Hepatocyte (in vitro differentiated cells): ENCODE measurements around the gene INPP4B. TPM values are rescaled to one million over a fixed set of nuclear protein-coding genes. Genes with fewer than 3 reads are reported as not detected.

Experiments
- DNase-seq: peaks from one replicate; pipeline ENCODE4 v3.0.0-alpha.2; 2016; ENCODE audit warnings: low spot score
- H2AFZ ChIP-seq: fragments of 200-600 bp; sonication (generic); 2 replicates; pipeline ENCODE4 v1.6.0; 2016; ENCODE audit warnings: antibody characterized with exemption, mild to moderate bottlenecking
- H3K27ac ChIP-seq: fragments of 200-600 bp; sonication (generic); 2 replicates; pipeline ENCODE4 v1.5.1; 2016; ENCODE audit warnings: mild to moderate bottlenecking
- H3K27me3 ChIP-seq: fragments of 200-600 bp; sonication (generic); 2 replicates; pipeline ENCODE4 v1.6.1; 2016
- H3K36me3 ChIP-seq: fragments of 200-600 bp; sonication (generic); replicated peaks from 2 replicates; pipeline ENCODE4 v1.5.1; 2016; ENCODE audit warnings: low read depth; ENCODE audit not compliant: insufficient read depth
- H3K4me1 ChIP-seq: fragments of 200-600 bp; sonication (generic); 2 replicates; pipeline ENCODE4 v1.5.1; 2016; ENCODE audit warnings: mild to moderate bottlenecking, moderate library complexity; ENCODE audit not compliant: insufficient read depth
- H3K4me2 ChIP-seq: fragments of 200-600 bp; sonication (generic); 2 replicates; pipeline ENCODE4 v1.6.0; 2016
- H3K4me3 ChIP-seq: fragments of 200-600 bp; sonication (generic); 2 replicates; pipeline ENCODE4 v1.5.1; 2016; ENCODE audit warnings: mild to moderate bottlenecking
- H3K79me2 ChIP-seq: fragments of 200-600 bp; sonication (generic); 2 replicates; pipeline ENCODE4 v1.6.0; 2017; ENCODE audit warnings: mild to moderate bottlenecking
- H3K9me2 ChIP-seq: fragments of 200-600 bp; sonication (generic); replicated peaks from 2 replicates; pipeline ENCODE4 v1.6.0; 2017; ENCODE audit warnings: mild to moderate bottlenecking; ENCODE audit not compliant: insufficient read depth
- H3K9me3 ChIP-seq: fragments of 200-600 bp; sonication (generic); 2 replicates; pipeline ENCODE4 v1.5.1; 2016; ENCODE audit warnings: low read depth, mild to moderate bottlenecking
- H4K20me1 ChIP-seq: fragments of 200-600 bp; sonication (generic); 2 replicates; pipeline ENCODE4 v1.6.0; 2016; ENCODE audit warnings: mild to moderate bottlenecking; ENCODE audit not compliant: insufficient read depth, poor library complexity, severe bottlenecking
- EZH2 ChIP-seq: fragments of 200-600 bp; sonication (generic); IDR thresholded peaks from 2 replicates; pipeline ENCODE4 v1.6.1; 2016; ENCODE audit warnings: antibody characterized with exemption, mild to moderate bottlenecking, borderline replicate concordance
- EZH2phosphoT487 ChIP-seq: fragments of 200-600 bp; sonication (generic); IDR thresholded peaks from one replicate; pipeline ENCODE4 v1.6.1; 2018; ENCODE audit warnings: antibody characterized with exemption, mild to moderate bottlenecking, low read depth, moderate library complexity; ENCODE audit not compliant: unreplicated experiment, severe bottlenecking
- WGBS: methylation state at CpG from one replicate; pipeline ENCODE4 v1.1.6; 2016; ENCODE audit warnings: low lambda C conversion rate; ENCODE audit errors: missing lambda C conversion rate; 5-methylcytosine and 5-hydroxymethylcytosine counted together
- polyA plus RNA-seq: library from polyadenylated mRNA; unstranded; fragments of >200 nt; fragmentation: Nextera tagmentation; extraction: Ambion mirVana; gene quantifications from 2 replicates; pipeline ENCODE4 v1.2.1, GENCODE V29; 2016
- total RNA-seq: library from RNA; depleted of rRNA; stranded (reverse); fragments of >200 nt; gene quantifications from 2 replicates; pipeline ENCODE4 v1.2.3, GENCODE V29; 2014
- TF ChIP-seq, protein P1 (sequence below): fragments of 200-600 bp; sonication (generic); IDR thresholded peaks from 2 replicates; pipeline ENCODE4 v1.5.1; 2016; ENCODE audit warnings: antibody characterized with exemption, mild to moderate bottlenecking; ENCODE audit not compliant: poor library complexity

The INPP4B gene
- total and polyA plus RNA-seq, 2 experiments from 2014 or later = 4.2 to 7.1 TPM

DNA sequence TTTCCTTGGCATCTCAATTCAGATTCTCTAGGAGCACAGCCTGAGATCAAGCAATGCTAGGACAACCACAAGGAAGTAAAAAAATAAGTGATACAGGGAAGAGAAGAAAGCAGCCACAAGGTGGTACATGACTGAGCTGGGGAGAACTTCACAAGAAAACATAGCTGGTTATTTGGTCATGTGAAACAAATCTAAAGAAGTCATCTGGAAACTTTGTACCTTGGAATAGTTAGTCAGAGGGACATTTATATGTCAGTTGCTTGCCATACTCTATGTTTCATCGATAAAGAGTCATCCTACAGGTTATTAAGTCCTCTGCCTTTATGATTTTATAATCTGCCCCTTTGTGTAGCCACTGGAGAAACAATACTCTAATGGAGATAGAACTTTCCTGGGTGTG lies 634.7 kb downstream of the INPP4B start:
- H3K27me3 ChIP-seq = no peaks in the 10 kb centered on the region
- no peak overlapping the region for H2AFZ ChIP-seq
- H3K9me3 ChIP-seq = no peaks in the 10 kb centered on the region
- WGBS = 97% methylated on average over 1 of the region's 1 CpG
- H3K9me2 ChIP-seq = no peaks in the 10 kb centered on the region
- H3K79me2 ChIP-seq = no peaks in the 10 kb centered on the region
- H4K20me1 ChIP-seq = no peaks in the 10 kb centered on the region
- H3K36me3 ChIP-seq = no peaks in the 10 kb centered on the region
- no peak for DNase-seq
- no peak overlapping the region for H3K4me3 ChIP-seq
- H3K27ac ChIP-seq = no peak overlapping the region
- TF ChIP-seq EZH2phosphoT487 = no peak
- no peak for TF ChIP-seq EZH2
- TF ChIP-seq, protein P1, sequence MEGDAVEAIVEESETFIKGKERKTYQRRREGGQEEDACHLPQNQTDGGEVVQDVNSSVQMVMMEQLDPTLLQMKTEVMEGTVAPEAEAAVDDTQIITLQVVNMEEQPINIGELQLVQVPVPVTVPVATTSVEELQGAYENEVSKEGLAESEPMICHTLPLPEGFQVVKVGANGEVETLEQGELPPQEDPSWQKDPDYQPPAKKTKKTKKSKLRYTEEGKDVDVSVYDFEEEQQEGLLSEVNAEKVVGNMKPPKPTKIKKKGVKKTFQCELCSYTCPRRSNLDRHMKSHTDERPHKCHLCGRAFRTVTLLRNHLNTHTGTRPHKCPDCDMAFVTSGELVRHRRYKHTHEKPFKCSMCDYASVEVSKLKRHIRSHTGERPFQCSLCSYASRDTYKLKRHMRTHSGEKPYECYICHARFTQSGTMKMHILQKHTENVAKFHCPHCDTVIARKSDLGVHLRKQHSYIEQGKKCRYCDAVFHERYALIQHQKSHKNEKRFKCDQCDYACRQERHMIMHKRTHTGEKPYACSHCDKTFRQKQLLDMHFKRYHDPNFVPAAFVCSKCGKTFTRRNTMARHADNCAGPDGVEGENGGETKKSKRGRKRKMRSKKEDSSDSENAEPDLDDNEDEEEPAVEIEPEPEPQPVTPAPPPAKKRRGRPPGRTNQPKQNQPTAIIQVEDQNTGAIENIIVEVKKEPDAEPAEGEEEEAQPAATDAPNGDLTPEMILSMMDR = no peak
- H3K4me2 ChIP-seq = no peak overlapping the region
- H3K4me1 ChIP-seq = no peaks in the 10 kb centered on the region

DNA sequence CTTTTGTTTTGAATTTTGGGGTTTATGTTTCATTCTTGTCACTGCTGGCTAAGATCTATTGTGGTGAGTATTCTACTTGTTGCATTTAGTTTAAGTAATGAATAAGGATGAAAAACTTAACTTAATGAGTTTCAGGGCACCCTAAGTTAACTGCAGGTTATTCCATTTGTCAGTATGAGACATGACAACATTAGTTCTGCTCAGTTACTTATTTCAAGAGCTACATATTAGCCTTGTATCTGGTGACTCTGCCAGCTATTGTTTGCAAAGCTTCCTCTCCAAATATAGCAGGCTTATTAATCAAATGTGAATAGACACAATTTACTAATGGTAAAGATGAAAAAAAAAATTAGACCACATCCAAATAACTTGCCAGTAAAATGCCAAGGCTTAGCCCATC lies 642.6 kb downstream of the INPP4B start:
- DNase-seq = no peak
- Histone ChIP-seq H2AFZ (no peak overlapping the region), H3K36me3 (no peaks in the 10 kb centered on the region), H3K4me3 (no peak overlapping the region), H3K27me3 (no peaks in the 10 kb centered on the region), H3K79me2 (no peaks in the 10 kb centered on the region), H3K9me3 (no peaks in the 10 kb centered on the region), H3K4me1 (no peaks in the 10 kb centered on the region), H4K20me1 (no peaks in the 10 kb centered on the region), H3K4me2 (no peak overlapping the region), H3K9me2 (no peaks in the 10 kb centered on the region), H3K27ac (no peak overlapping the region)
- TF ChIP-seq EZH2 (no peak), EZH2phosphoT487 (no peak)
- TF ChIP-seq, protein P1 = no peak

DNA sequence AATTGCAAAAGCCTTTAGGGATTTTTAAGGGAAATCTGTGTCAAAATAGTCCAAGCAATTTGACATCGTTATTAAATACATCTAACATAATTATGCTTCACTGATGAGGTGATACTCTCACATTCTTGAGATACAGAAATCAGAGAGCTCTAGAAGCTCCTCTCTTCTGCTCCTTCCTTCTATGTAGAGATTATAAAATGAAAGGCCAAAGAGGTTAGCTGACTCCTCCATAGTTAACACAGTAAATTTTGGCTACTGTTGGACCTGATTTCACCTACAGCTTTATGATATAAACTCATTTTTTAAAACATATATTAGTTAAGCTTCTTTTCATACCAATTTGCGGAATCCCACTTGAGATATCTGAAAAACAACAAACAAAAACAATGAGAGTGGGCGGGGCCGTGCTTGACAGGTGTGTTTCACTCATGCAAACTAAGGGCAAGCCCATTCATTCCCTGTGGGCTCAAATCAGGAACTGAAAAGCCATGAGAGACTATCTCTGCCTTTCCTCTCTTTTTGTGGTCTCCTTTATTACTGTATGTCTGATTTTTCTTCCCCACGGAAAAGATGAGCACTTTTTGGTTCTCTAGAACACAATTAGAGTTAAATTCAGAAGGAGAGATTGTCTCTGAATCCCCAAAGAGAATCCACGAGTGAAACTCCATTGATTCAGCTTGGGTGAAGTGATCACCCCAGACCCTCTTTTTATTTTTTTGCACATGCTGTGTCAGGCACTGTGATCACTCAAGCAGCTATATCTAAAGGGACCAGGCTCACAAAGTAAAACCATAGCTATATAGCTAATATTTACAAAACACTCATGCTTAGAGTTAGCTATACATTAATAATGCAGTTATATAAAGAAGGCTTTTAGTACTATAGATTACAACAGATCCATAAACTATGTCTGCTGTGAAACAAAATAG lies 643.4 kb downstream of the INPP4B start:
- H3K4me3 ChIP-seq = no peak overlapping the region
- no peaks in the 10 kb centered on the region for H4K20me1 ChIP-seq
- no peaks in the 10 kb centered on the region for H3K36me3 ChIP-seq
- no peaks in the 10 kb centered on the region for H3K9me3 ChIP-seq
- TF ChIP-seq EZH2 = no peak
- TF ChIP-seq, protein P1 = no peak
- no peak for TF ChIP-seq EZH2phosphoT487
- no peaks in the 10 kb centered on the region for H3K79me2 ChIP-seq
- no peaks in the 10 kb centered on the region for H3K9me2 ChIP-seq
- H2AFZ ChIP-seq = no peak overlapping the region
- H3K27ac ChIP-seq = no peak overlapping the region
- no peak for DNase-seq
- H3K4me1 ChIP-seq = no peaks in the 10 kb centered on the region
- WGBS = 74% methylated on average over 6 of the region's 6 CpGs
- no peaks in the 10 kb centered on the region for H3K27me3 ChIP-seq
- H3K4me2 ChIP-seq = no peak overlapping the region
